T-helper 9 cell (primary cell): Measurements from ENCODE around the gene ARHGEF4.

Experiments
- DNase-seq: peaks from one replicate; pipeline ENCODE4 v3.0.0-alpha.2; 2020
- total RNA-seq, 2 donors: gene quantifications; one replicate each; lab custom pipeline; 2026; lab: John Stamatoyannopoulos, UW

ARHGEF4 gene
- total RNA-seq = 0.98 to 1.4 reads per million in 2 donors

- no peak for DNase-seq
Observed at GRCh38 chr2:130836501-130837174, at the start of gene ARHGEF4. TSS of gene ARHGEF4 (plus strand) at chr2:130836914. CDS start at chr2:130836954, 40 bp downstream.

GRCh38 chr2:130787841-130788240 lies 48.9 kb upstream of the ARHGEF4 start:
- no peak for DNase-seq

GRCh38 chr2:130790312-130790711 lies 46.4 kb upstream of the ARHGEF4 start:
- no peak for DNase-seq

GRCh38 chr2:130790804-130791616 lies 45.7 kb upstream of the ARHGEF4 start:
- DNase-seq = no peak

GRCh38 chr2:130791617-130791939 lies 45.1 kb upstream of the ARHGEF4 start:
- DNase-seq = no peak

- DNase-seq = no peak
Observed at GRCh38 chr2:130795431-130795830, 41.3 kb upstream of the ARHGEF4 start.

GRCh38 chr2:130796290-130796689 lies 40.4 kb upstream of the ARHGEF4 start:
- DNase-seq = no peak

- DNase-seq = peak; percentile 93
Observed at GRCh38 chr2:130797493-130798435, 39.0 kb upstream of the ARHGEF4 start.

- DNase-seq = no peak
Observed at GRCh38 chr2:130798472-130799218, 38.1 kb upstream of the ARHGEF4 start.

GRCh38 chr2:130799295-130799694 lies 37.4 kb upstream of the ARHGEF4 start:
- no peak for DNase-seq

GRCh38 chr2:130805613-130806012 lies 31.1 kb upstream of the ARHGEF4 start:
- DNase-seq = no peak

- no peak for DNase-seq
Observed at GRCh38 chr2:130806370-130806769, 30.3 kb upstream of the ARHGEF4 start.

GRCh38 chr2:130807659-130808385 lies 28.9 kb upstream of the ARHGEF4 start:
- no peak for DNase-seq

GRCh38 chr2:130808482-130809268 lies 28.0 kb upstream of the ARHGEF4 start:
- no peak for DNase-seq

- DNase-seq = no peak
Observed at GRCh38 chr2:130810490-130810889, 26.2 kb upstream of the ARHGEF4 start.

GRCh38 chr2:130813722-130814121 lies 23.0 kb upstream of the ARHGEF4 start:
- no peak for DNase-seq

- no peak for DNase-seq
Observed at GRCh38 chr2:130814931-130815680, 21.6 kb upstream of the ARHGEF4 start.

- no peak for DNase-seq
Observed at GRCh38 chr2:130818809-130819208, 17.9 kb upstream of the ARHGEF4 start.

GRCh38 chr2:130819226-130819607 lies 17.5 kb upstream of the ARHGEF4 start:
- no peak for DNase-seq
